Upper lobe of left lung (tissue), 4 donors: ENCODE data around the gene CFAP221.

ENCODE experiments used
- CTCF ChIP-seq, 6 experiments: fragments of 450-650 bp in 4 of 6; fragments of 200-600 bp in 2 of 6; sonication (generic) in 2 of 6; IDR thresholded peaks; one replicate each; pipeline ENCODE4 v1.5.1; 2016 to 2019; ENCODE audit warnings: antibody characterized with exemption in 6 of 6
- POLR2A ChIP-seq, 4 donors: fragments of 450-650 bp; IDR thresholded peaks; one replicate each; pipeline ENCODE4 v1.5.1; 2016 to 2017; ENCODE audit warnings: antibody characterized with exemption in 4 of 4, mild to moderate bottlenecking in 2 of 4

GRCh38 chr2:119512946-119513345 is 31.3 kb upstream of the CFAP221 start:
- TF ChIP-seq CTCF (IDR thresholded peaks at IDR 0.05) (no peak), POLR2A (IDR thresholded peaks at IDR 0.05) (no peak)
